HG03439 (cell line): Measurements from ENCODE around the gene PIK3R1.
"Not testable (repeated sequence)": the region's sequence is repeated elsewhere in the genome, so short reads cannot be mapped to it uniquely, and the experiment has no call there.

ENCODE experiments used
- ATAC-seq: cut with Tn5 transposase; IDR thresholded peaks from one replicate; pipeline ENCODE4 v1.9.1; 2021; ENCODE audit warnings: mild to moderate bottlenecking, moderate library complexity; ENCODE audit not compliant: unreplicated experiment

PIK3R1 gene

DNA sequence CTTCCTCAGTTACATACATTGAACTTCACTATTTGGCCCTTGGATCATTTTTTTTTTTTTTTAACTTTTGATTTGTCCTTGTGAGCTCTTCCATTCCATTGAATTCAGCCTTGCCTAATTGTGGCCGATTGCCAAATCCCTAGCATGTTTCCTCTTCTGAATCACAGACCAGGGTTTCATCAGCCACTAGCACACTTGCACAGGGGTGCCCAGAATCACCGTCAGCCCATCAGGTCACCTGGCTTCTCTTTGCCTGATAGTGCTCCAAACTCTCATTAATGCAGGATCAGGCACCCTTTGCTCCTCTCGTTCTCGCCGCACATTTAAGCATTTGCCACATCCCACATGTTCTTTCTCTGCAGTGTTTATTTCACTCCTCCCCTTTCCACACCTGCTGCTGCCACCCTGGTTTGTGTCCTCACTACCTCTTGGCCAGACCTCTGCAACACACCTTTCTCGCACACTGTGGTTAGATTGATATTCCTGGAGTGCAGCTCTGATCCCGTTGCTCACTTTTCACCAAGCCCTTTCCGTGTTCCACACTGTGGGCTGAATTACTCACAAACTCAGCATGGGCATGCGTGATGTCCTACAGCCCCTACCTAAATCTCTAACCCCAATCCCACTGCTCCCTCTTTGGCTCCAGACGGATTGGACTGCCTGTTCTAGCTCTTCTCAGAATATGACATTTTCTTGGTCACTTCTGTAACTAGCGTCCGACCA lies 9.8 kb downstream of the PIK3R1 start:
- ATAC-seq: no peak

DNA sequence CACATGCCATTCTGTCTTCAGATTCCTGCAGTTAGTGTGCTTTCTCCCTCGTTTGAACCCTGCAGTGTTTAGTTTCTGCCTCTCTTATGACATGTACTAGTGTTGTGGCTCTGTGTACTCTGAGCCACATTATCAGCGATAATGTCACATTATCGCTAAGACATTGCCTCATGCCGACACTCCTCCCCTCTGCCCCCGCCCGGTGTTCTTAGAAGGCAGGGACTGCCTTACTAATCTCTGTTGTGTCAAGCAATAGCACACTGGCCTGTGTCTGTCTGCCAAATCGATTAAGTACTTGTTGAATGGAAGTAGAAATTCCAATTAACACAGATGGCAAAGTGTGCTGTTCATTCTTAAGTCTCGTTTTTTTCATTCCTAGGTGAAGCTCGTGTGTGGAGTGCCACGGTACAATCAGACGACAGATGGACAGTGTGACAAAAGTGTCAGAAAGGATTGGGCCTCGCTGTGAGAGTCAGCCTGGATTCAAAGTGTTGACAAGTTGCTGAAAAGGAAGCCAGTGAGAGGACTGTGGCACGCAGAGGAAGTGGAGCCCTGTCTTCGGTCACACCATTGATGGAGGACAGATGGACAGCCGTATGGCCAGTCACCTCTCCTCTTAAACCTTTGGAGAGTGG lies 10.5 kb downstream of the PIK3R1 start:
- no peak for ATAC-seq

DNA sequence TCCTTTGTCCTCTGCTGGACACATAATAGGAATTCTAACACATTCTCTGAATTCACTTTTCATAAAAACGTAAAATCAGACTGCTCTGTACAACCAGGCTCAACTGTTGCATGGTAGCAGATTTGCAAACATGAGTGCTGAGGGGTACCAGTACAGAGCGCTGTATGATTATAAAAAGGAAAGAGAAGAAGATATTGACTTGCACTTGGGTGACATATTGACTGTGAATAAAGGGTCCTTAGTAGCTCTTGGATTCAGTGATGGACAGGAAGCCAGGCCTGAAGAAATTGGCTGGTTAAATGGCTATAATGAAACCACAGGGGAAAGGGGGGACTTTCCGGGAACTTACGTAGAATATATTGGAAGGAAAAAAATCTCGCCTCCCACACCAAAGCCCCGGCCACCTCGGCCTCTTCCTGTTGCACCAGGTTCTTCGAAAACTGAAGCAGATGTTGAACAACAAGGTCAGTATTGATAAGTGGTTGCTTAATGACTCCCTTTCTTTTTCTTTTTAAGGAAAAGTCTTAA lies 11.1 kb downstream of the PIK3R1 start:
- ATAC-seq: no peak

DNA sequence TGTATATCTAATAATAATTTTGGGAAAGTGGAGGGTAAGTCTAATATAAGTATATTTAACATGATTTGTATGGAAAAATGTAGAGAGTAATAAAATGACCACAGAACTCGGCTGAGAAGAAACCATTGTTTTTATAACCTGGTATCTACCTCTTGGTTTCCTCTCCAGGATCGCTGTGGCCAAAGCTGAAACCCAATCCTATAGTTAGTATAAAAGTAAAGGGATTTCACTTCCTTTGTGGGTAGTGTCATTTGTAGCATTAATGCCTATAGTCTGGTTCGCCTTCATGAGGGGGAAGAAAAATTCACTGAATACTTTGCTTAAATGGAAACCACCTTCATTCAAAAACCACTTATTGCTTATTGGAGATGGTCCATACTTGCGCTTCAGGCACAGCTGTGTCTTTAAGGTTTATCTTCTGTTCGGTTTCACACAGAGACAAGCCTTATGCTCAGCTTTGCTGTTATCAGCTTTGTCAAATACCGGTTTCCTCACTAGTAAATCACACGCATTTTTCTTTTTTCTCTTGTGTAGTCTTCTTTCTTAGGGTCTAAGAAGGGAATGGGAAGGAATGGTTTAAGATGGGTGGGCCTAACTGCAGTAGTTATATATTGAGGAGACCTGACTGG lies 12.1 kb downstream of the PIK3R1 start:
- no peak for ATAC-seq

DNA sequence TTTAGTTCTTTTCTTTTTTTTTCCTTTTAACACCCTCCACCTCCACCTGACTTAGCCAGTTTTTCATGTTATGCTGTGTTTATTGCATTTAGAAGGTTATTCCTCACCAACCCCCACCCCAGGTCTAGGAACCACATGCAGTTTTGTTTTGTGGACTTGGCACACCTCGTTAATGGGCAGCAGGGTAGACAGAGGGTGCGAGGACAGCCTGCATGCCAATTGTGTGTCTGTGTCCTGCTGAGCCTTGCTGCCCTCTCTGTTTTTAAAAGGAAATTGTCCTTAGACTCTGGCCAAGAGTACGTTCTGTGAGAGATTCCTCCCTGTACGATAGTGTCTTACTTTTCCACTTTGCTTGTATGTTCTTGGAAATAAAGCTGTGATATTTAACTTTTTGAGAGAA lies 13.9 kb downstream of the PIK3R1 start:
- ATAC-seq: no peak

DNA sequence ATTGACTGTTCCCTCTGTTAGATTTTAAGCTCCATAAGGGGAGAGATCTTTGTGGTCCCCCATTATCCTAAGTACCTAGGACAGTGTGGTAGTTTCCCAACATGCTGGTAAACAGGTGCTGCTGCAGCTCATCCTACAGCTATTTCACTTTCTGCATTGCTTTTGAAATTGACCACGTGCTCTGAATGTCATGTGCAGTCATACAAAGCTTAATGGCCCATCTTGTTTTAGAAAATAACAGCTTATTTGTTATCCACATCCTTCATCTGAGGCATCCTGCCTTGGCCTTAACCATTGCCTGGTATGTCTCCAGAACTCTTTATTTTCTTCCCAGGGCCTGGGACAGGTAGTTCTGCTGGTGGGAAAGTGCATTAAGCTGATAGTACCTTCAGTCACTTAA lies 14.7 kb downstream of the PIK3R1 start:
- ATAC-seq: no peak

DNA sequence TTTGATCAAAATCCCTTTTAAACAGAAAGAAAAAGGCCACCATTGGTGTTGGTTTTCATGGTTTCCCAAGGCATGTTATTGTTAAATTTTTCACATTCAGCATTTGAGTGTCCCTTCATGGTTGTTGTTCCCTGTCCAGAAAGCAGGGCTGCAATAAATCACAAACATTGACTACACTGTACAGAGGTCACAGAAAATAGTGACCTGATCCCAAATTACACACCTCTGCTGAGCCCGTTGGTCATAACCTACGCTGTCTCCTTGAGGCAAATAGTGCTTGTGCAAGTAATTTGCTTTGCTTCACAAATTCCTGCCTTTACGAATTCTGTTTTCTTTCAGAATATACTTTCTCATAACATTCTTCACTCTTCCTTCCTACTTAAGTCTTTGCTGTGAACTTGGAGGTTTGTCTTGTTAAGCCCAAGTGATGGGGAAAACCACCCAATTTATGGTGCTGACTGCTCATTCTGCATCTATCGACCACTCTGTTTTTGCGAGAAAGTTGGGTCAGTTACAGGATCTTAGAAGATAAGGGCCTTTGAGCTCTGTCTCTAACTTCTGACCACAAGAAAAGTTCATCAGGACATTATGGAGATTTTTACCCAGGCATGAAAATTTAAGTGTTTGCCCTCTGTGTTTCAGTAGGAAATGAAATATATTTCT lies 16.0 kb downstream of the PIK3R1 start:
- no peak for ATAC-seq

DNA sequence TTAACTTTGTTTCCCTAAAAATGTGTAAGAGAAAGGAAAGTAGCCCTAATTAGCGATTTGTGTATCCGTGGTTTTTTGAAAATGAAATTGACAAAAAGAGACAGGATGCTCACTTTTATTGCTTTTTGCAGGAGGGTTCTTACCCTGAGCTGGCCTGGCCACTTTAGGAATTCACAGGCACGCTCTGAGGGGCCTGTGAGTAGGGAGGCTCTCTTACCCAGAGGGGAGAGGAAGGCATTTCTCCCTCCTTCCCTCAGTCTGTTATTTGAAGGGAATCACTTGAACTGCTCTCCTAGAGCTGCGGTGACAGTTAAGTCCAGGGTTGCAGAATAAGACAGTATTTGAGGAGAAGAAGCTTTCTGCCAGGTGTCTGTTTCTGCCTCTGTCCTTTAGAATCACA lies 16.7 kb downstream of the PIK3R1 start:
- no peak for ATAC-seq

DNA sequence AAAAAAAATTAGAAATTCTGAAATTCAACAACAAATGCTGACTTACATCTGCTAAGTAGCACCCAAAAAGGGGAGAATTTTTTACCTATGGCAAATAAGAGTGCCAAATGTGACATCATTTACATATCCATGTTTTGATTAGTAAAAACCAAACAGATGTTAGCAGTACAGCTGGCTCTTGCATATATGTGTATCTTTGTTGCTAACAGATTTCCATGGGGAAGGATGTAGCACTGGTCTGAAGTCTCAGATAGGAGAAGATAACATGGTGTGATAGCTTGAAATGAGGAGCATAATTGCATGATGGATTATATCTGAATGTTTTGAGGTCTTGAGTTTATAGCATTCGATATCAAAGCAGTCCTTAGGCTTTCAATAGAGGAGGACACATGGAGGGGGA lies 17.5 kb downstream of the PIK3R1 start:
- ATAC-seq: no peak

DNA sequence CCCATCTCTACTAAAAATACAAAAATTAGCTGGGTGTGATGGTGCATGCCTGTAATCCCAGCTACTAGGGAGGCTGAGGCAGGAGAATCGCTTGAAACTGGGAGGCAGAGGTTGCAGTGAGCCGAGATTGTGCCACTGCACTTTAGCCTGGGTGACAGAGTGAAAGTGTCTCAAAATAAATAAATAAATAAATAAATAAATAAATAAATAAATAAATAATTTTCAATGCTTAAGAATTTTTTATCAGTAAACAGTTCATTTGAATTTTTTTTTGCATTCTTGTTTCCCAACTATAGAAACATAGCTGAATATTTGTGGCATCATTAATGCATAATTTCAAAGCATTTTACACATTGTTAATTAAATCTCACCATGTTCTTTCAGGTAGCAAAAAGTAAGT lies 19.7 kb downstream of the PIK3R1 start:
- not testable (repeated sequence) for ATAC-seq

DNA sequence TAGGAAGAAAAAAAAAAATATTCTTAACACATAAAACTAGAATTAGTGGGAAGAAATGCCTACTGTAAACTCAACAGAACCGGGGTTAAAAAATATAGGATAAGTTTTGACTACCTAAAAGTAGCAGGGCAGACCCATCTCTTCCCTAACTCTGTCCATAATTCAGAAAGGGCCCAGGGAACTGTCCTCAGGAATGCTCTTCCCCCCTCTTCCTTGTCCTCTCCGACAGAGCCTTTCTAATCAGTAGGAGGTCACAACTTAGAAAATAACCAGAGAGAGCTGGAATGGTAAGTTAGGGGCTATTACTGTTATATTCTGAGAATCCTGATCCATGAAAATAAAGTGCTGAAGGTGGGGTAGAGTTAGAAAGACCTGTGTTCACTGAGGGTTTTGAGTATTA lies 22.2 kb downstream of the PIK3R1 start:
- ATAC-seq: no peak

DNA sequence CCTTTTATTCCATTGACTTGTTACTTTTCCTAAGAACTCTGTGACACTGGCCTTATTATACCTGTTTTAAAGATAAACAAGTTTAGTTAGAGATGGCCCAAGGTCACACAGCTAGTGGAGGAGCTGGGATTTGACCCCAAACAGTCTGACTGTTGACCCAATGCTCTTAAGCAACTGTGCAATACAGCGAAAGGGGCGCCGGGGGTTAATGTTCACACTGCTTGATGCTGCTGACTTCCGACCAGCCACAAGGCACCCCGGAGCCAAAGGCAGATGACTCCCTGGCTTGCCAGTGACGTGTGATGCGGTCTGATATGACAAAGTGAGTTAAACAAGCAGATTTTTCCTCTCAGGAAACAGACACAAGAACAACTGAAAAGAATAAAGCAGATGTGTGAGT lies 23.9 kb downstream of the PIK3R1 start:
- no peak for ATAC-seq

DNA sequence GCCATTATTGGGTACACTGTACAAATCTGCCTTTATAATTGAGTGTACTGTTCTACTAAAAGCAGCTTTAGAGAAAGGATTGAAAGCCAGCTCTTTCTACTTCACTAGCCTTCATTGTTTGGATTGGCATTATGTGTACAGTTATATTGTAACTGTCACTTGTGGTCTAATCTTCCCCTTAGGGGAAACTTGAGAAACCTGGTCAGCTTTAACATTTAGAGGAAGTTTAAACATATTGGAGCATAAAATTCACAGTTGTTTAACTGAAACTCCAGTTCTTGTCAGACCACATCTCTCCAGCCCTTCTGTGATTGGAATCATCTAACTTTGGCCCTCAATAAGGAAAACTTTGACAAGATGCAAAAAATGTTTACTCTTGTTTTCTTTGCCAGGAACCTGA lies 24.6 kb downstream of the PIK3R1 start:
- ATAC-seq: no peak

DNA sequence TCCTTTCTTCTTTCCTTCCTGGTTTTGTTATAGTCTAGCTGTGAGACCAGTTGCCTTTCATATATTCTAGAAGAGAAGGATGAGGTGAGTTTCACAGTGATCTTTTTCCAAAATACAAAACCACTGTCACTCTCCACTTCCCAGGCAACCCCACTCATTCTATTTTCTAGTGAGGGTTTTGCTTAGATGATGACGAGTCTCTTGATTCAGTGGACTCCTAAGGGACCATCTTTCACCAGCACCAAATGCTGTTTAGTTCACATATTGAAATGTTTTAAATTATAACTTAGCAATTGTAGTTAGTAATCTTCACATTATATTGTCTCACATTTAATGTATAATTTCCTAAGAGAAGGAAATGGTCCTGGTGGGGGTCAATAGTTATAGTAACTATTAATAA lies 25.2 kb downstream of the PIK3R1 start:
- no peak for ATAC-seq

DNA sequence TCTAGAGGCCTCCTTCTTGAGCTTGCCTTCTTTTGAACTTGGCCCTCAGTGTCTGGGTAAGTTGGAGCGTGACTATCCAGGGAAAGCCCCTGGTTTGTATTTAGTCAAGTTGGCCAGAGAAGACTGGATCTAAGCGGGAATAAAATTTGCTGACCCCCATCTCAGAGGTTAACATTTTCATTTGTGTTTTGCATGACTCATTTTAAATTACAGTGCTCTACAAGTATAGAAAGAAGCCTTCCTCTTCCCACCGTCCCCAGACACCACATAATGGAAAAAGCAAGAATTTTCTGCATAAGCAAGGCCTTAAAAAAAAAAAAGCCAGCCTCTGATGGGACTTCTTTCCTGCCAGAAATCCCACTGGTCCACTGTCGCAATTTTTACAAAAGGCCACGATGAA lies 27.2 kb downstream of the PIK3R1 start:
- no peak for ATAC-seq

DNA sequence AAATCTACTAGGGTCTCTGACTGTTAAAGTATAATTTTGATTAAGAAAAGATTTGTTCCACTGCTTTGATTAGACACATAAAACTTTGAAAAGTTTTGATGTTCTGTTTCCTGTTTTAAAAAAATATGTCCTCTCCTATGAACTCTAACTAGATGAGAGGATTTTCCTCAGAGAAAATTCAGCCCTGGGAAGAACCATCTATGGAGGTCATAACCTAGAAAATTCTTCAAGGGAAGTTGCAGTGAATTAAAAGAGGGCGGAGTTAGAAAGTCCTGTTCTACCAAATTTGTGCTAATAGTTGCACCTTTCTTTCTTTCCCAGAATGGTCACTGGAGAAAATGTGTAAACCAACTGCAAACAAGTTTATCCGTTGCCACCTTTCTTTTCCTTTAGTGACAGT lies 27.7 kb downstream of the PIK3R1 start:
- ATAC-seq: no peak

DNA sequence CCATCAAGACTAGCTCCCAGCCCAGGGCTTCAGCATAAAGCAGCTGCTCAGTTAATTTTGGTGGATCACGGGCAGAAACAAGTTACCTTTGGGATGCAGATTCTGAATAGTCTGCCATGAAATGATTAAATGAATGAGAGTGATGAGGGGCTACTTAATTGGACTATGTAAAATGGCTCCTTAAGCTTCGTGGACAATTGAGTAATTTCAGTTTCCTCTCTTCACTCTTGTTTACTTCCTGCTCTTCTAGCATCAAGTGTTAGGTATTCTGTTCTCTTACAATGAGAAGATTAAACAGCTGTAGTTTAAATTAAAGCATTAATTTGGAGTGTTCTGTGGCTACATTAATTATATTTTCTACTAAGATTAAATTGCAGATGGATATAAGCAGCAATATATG lies 28.1 kb downstream of the PIK3R1 start:
- ATAC-seq: no peak

DNA sequence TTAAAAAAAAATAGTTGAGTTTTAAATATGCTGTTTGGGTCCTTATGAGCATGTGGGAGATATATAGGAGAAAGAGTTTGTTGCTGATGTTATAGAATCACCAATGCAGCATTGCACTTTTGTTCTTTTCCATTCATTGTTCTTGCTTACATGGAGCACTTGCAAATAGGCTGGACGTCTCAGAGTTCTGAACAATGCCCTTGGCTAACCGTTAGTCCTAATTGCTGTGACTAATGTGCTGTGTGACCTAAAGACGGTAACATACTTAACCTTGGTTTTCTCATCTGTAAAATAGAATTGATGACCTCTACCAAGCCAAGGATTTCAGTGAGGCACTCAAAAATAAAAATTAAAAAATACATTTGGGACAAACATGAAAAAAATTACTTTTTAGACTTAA lies 29.8 kb downstream of the PIK3R1 start:
- no peak for ATAC-seq

DNA sequence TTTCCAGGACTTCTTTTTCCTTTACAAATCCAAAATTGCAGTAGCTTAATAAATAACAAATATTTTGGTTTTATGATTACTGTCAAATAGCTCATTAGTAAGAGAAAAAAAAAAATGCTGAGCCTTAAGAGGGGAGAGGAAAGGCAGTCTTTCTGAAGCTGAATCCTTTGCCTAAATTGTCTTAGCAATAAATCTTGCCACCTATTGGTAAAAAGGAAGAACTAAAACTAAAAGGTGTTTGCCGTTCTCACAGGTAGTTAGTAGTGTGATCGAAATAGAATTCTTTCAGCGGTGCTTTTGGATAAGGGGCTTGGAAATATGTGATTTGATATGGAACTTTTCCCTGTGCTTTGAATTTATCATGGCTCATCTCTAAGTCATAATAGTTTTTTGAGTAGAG lies 31.2 kb downstream of the PIK3R1 start:
- no peak for ATAC-seq

DNA sequence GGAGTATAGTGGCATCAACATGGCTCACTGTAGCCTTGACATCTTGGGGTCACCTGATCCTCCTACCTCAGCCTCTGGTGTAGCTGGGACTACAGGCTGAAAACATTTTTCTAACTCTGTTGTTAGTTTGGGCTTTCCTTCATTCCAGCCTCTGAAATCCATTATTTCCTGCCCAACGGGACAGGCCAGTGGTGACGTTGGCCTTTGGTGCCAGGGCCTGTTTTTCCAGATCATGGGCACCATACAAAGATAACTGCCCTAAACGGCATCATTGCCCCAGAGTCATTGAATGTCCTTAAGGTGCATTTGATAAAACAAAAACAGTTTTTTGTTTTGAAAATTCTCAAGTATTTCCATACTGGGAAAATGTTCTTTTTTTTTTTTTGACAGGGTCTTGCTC lies 32.1 kb downstream of the PIK3R1 start:
- ATAC-seq: no peak

DNA sequence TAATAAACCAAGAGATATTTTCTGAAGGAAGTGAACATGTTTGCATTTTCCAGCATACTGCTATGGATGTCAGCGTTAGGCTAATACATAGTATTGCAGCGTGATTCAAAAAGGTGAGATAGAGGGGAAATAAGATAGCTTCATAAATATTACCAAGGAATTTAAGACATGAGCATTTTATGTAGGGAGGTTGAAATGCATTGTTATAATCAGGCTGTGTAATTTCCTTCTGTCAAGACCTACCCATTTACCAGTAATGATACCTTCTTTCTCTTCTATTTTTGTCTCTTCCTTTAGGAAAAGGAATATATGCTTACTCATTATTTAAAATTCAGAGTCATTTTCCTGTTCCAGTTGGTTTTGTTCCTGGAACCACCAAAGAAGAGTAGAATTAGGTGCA lies 33.3 kb downstream of the PIK3R1 start:
- no peak for ATAC-seq

DNA sequence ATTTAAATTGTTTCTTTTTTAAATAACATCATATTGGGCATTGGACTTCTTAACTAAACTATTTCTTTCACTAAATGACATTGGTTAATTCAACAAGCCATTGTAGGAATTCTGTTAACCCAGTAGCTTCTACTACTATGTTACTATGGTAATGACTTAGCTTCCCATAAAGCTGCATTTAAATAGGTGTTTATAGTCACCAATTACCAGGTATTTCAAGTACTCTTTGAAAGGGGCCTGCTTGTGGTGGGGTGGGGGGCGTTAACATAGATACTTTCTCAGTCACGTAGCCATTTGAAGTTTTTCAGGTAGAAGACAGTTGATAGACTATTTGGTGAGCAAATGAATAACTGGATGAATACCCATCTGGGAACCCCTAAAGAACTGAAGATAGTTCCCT lies 34.0 kb downstream of the PIK3R1 start:
- ATAC-seq: no peak
